B cell (primary cell): Measurements from ENCODE around the gene DCBLD2.

ENCODE experiments used
- CTCF ChIP-seq: fragments of 200-600 bp; IDR thresholded peaks from one replicate; pipeline ENCODE4 v1.8.0; 2022; ENCODE audit warnings: antibody characterized with exemption, mild to moderate bottlenecking
- EZH2 ChIP-seq: IDR thresholded peaks from 2 replicates; pipeline ENCODE4 v1.6.1; 2012; ENCODE audit warnings: borderline replicate concordance, low read depth, mild to moderate bottlenecking, moderate library complexity, low read length; ENCODE audit not compliant: insufficient read depth, poor library complexity, severe bottlenecking

DNA sequence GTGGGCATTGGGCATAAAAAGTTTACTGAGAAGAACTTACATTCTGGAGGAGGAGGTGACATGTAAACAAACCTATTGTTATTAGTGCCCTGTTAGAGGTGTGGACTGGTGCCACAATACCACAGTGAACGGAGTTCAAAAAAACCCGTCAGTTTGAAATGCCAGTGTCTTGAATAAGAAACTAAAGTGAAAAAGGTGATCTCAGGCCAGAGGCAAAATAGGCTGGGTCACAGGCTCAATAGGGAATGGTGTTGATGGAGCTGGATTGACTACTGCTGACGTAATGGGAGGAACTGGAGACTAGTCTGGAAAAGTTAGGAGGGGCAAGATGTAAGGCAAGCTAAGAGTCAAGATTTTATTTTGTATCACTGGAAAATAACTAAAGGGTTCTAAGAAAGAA is 1.6 kb upstream of the DCBLD2 start:
- no peak for TF ChIP-seq CTCF
- no peak for TF ChIP-seq EZH2
